ENCODE results near the gene CTCFL.

DNA sequence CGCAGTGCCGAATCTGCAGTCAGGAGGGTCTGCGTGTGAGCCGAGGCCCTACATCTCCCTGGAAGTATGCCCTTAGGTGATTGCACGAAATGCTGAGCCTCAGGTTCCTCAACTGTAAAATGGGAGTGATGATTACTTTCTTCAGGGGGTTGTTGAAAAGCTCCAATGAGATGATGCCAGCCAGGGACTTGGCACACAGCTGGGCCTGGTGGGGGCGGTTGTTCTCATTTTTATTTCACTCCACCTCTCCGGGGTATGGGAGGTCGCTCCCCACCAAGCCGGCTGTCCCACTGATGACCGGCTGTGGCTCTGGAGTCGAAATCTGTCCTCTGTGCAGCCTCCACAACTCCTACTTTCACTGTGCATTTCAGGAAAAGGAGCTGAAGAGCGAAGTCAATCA, 44.0 kb upstream of the CTCFL start:
- TF ChIP-seq EZH2 (IDR thresholded peaks at IDR 0.05; ENCODE audit: insufficient read depth, poor library complexity, severe bottlenecking), result no peak
- no peak for TF ChIP-seq EZH2phosphoT487 (IDR thresholded peaks at IDR 0.05; ENCODE audit: insufficient read depth, low read depth)

Measured in GM23248 (cell line).